Osteoblast (primary cell): Measurements from ENCODE around the gene DCUN1D2. TPM values are rescaled to one million over a fixed set of nuclear protein-coding genes. Genes with fewer than 3 reads are reported as not detected.

Experiments
- DNase-seq: peaks from one replicate; pipeline ENCODE4 v3.0.0; 2011; ENCODE audit warnings: low spot score, mixed read lengths; ENCODE audit not compliant: insufficient read length; ENCODE audit errors: missing footprints
- H2AFZ ChIP-seq: 2 replicates; pipeline ENCODE4 v1.6.0; 2011; ENCODE audit warnings: mild to moderate bottlenecking, low read length
- H3K27ac ChIP-seq: 2 replicates; pipeline ENCODE4 v1.5.1; 2011; ENCODE audit warnings: mild to moderate bottlenecking, low read depth, low read length, moderate library complexity
- H3K27me3 ChIP-seq: 2 replicates; pipeline ENCODE4 v1.6.0; 2012; ENCODE audit warnings: mild to moderate bottlenecking, control low read depth, inconsistent platforms, low read length, moderate library complexity; ENCODE audit not compliant: insufficient read depth
- H3K36me3 ChIP-seq: 2 replicates; pipeline ENCODE4 v1.5.1; 2011; ENCODE audit warnings: mild to moderate bottlenecking, low read length, control low read depth, moderate library complexity; ENCODE audit not compliant: insufficient read depth
- H3K4me1 ChIP-seq: 2 replicates; pipeline ENCODE4 v1.5.1; 2011; ENCODE audit warnings: mild to moderate bottlenecking, low read length, control low read depth, moderate library complexity; ENCODE audit not compliant: insufficient read depth
- H3K4me2 ChIP-seq: 2 replicates; pipeline ENCODE4 v1.6.0; 2011; ENCODE audit warnings: mild to moderate bottlenecking, low read length; ENCODE audit not compliant: insufficient read depth
- H3K4me3 ChIP-seq: fragments of 200-600 bp; sonication (generic); 3 replicates; pipeline ENCODE4 v1.5.1; 2012; ENCODE audit warnings: mild to moderate bottlenecking, low read length, inconsistent platforms; ENCODE audit not compliant: insufficient read depth
- H3K79me2 ChIP-seq: 2 replicates; pipeline ENCODE4 v1.6.0; 2012; ENCODE audit warnings: mild to moderate bottlenecking, low read length, control low read depth, inconsistent platforms; ENCODE audit not compliant: insufficient read depth
- H3K9me3 ChIP-seq: 2 replicates; pipeline ENCODE4 v1.5.1; 2011; ENCODE audit warnings: low read depth, low read length, control low read depth
- H4K20me1 ChIP-seq: 2 replicates; pipeline ENCODE4 v1.6.0; 2012; ENCODE audit warnings: mild to moderate bottlenecking, low read length, control low read depth; ENCODE audit not compliant: insufficient read depth
- total RNA-seq: library from RNA; depleted of rRNA; stranded (reverse); fragments of >200 nt; gene quantifications from 2 replicates; pipeline ENCODE4 v1.2.3, GENCODE V29; 2012
- TF ChIP-seq, protein P1 (sequence below): IDR thresholded peaks from 2 replicates; pipeline ENCODE4 v1.5.1; 2011; ENCODE audit warnings: mild to moderate bottlenecking, low read depth, low read length, moderate library complexity; ENCODE audit errors: extremely low read depth

Gene DCUN1D2
- total RNA-seq, 1 donor = 14.8 TPM

DNA sequence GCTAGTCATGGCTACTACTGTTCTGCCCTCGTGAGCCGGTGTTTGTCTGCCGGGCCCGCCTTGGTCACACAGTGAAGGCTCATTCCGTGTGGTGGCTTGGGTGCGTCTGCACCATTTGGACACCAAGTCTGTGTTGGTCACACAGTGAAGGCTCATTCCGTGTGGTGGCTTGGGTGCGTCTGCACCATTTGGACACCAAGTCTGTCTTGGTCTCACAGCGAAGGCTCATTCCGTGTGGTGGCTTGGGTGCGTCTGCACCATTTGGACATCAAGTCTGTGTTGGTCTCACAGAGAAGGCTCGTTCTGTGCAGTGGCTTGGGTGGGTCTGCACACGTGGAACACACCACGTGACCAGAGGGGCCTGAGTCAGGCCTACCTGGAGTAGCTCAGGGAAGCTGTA is 29.0 kb upstream of the DCUN1D2 start:
- H3K4me1 ChIP-seq = no peaks in the 10 kb centered on the region
- no peak overlapping the region for H2AFZ ChIP-seq
- no peak for DNase-seq
- peaks cover 7% of the 10 kb centered on the region for H4K20me1 ChIP-seq
- no peak overlapping the region for H3K4me2 ChIP-seq
- TF ChIP-seq, protein P1, sequence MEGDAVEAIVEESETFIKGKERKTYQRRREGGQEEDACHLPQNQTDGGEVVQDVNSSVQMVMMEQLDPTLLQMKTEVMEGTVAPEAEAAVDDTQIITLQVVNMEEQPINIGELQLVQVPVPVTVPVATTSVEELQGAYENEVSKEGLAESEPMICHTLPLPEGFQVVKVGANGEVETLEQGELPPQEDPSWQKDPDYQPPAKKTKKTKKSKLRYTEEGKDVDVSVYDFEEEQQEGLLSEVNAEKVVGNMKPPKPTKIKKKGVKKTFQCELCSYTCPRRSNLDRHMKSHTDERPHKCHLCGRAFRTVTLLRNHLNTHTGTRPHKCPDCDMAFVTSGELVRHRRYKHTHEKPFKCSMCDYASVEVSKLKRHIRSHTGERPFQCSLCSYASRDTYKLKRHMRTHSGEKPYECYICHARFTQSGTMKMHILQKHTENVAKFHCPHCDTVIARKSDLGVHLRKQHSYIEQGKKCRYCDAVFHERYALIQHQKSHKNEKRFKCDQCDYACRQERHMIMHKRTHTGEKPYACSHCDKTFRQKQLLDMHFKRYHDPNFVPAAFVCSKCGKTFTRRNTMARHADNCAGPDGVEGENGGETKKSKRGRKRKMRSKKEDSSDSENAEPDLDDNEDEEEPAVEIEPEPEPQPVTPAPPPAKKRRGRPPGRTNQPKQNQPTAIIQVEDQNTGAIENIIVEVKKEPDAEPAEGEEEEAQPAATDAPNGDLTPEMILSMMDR = no peak
- H3K79me2 ChIP-seq = peaks cover 36% of the 10 kb centered on the region
- no peak overlapping the region for H3K4me3 ChIP-seq
- peaks cover 40% of the 10 kb centered on the region for H3K36me3 ChIP-seq
- no peaks in the 10 kb centered on the region for H3K9me3 ChIP-seq
- H3K27me3 ChIP-seq = no peaks in the 10 kb centered on the region
- H3K27ac ChIP-seq = no peak overlapping the region

DNA sequence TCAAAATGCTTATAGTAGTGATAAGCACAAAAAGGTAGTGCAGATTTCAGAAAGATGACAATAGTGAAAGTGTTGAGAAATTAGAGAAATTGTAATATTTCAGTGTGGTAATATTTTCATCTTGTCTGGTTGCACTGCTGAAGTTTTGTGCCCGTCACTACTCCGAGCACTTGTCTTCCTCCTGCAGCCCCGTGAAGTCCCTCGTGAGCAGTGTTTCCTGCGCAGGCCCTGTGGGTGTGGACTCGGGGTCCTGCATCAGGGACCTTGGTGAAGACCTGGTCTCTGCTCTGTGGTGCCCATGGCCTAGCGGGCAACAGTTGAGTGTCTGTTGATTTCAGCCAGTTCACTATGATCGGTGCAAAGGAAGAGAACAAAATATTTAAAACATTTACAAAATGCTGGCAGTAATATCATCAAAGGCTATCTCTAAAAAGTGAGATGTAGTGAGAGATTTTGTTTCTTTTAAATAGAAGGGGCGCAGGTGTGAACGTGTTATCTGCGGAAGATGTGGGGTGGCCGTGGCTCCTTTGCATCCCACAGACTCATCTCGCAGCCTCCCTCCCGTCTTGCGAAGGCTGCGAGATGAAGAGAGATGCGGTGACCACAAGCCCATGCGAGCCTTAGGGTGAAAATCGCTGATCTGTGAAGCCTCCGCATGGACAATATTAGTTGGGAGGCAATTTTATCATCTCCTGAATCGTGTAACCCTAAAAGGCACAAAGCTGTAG is 27.7 kb upstream of the DCUN1D2 start:
- DNase-seq = no peak
- no peak overlapping the region for H3K4me3 ChIP-seq
- TF ChIP-seq, protein P1 = no peak
- H3K4me1 ChIP-seq = no peaks in the 10 kb centered on the region
- H3K9me3 ChIP-seq = no peaks in the 10 kb centered on the region
- H3K79me2 ChIP-seq = peaks cover 26% of the 10 kb centered on the region
- H3K36me3 ChIP-seq = peaks cover 46% of the 10 kb centered on the region
- H3K27ac ChIP-seq = no peak overlapping the region
- H2AFZ ChIP-seq = no peak overlapping the region
- H3K27me3 ChIP-seq = no peaks in the 10 kb centered on the region
- peaks cover 4% of the 10 kb centered on the region for H4K20me1 ChIP-seq
- no peak overlapping the region for H3K4me2 ChIP-seq

DNA sequence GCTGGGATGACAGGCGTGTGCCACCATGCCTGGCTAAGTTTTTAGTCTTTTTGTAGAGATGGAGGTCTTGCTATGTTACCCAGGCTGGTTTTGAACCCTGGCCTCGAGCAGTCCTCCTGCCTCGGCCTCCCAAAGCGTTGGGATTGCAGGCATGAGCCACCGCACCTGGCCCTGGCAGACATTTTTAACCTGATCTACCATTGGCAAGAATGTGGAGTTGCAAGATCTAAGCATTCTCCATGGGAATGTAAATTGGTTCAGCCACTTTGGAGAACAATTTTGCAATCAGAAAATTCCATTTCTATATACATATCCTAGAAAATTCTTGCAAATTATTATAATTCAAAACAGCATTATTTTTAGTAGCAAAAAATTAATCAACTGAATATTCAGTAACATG is 24.3 kb upstream of the DCUN1D2 start:
- TF ChIP-seq, protein P1 = no peak
- no peaks in the 10 kb centered on the region for H3K27me3 ChIP-seq
- H3K4me2 ChIP-seq = no peak overlapping the region
- H4K20me1 ChIP-seq = peaks cover 5% of the 10 kb centered on the region
- no peak overlapping the region for H3K27ac ChIP-seq
- no peak overlapping the region for H2AFZ ChIP-seq
- no peaks in the 10 kb centered on the region for H3K4me1 ChIP-seq
- H3K4me3 ChIP-seq = no peak overlapping the region
- peaks cover 14% of the 10 kb centered on the region for H3K79me2 ChIP-seq
- no peak for DNase-seq
- no peaks in the 10 kb centered on the region for H3K9me3 ChIP-seq
- peaks cover 43% of the 10 kb centered on the region for H3K36me3 ChIP-seq

DNA sequence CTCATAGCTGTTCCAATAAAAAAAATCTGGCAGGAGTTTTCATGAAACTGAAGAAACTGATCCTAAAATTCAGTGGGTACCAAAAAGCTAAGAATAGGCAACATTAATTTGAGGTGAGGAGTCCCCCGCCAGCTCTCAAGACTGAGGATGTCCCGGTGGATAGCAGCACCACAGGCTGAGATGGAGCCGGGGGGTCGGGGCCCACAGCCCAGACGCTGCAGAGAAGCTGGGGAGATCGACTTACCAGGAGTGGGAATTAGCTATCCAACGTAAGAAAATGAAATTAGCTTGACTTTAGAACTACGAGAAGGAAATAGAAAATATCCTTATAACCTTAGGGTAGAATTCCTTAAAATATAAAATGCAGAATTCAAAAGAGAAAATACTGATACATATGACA is 23.2 kb upstream of the DCUN1D2 start:
- Histone ChIP-seq H3K9me3 (no peaks in the 10 kb centered on the region), H3K27ac (no peak overlapping the region), H3K79me2 (peaks cover 21% of the 10 kb centered on the region), H2AFZ (no peak overlapping the region), H3K4me1 (no peaks in the 10 kb centered on the region), H3K36me3 (peaks cover 43% of the 10 kb centered on the region), H4K20me1 (peaks cover 13% of the 10 kb centered on the region), H3K27me3 (no peaks in the 10 kb centered on the region), H3K4me3 (no peak overlapping the region), H3K4me2 (no peak overlapping the region)
- TF ChIP-seq, protein P1 = no peak
- DNase-seq = peak; percentile 76
